Non-pigmented ciliary epithelial cell (primary cell): ENCODE measurements around the gene METRN.
"Not testable (repeated sequence)": the region's sequence is repeated elsewhere in the genome, so short reads cannot be mapped to it uniquely, and the experiment has no call there.

Experiments
- DNase-seq: peaks from one replicate; pipeline ENCODE4 v3.0.0-alpha.2; 2010; ENCODE audit warnings: low read depth

Gene METRN

GRCh38 chr16:691242-691641, 23.7 kb upstream of the METRN start:
- not testable (repeated sequence) for DNase-seq

GRCh38 chr16:692356-693108, 22.4 kb upstream of the METRN start:
- DNase-seq = no peak

GRCh38 chr16:693364-693763, 21.6 kb upstream of the METRN start:
- no peak for DNase-seq

- no peak for DNase-seq
Observed at GRCh38 chr16:693766-694165, 21.2 kb upstream of the METRN start.

DNA sequence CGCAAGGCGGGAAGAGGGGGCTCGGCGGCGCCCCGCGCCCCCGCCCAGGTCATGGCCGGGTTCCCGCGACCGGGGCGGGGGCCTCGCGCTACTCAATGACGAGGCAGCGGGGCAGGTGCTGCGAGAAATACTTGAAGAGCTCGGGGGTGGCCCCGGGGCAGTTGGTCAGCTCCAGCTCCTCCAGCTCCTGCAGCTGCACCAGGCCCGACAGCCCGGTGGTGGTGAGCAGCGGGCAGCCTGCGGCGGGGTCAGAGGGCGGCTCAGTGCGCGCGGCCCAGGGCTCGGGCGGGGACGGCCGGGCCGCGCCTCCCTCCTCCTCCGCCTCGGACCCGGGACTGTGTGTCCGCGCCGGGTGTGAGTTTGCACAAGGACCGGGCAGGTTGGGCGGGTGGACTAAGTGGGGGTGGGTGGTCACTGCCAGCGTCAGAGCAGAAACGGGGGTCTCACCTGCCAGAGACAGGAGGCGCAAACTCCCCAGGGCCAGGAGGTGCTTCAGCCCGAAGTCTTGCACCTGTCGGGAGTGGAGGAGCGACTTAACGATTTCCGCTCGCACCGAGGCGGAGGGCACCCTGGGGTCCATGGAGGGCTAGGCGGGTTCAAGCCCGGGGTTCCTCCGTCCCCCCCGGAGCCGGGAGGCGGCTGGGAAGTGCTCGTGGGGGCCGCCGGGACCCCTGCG, 20.6 kb upstream of the METRN start:
- DNase-seq = no peak

DNA sequence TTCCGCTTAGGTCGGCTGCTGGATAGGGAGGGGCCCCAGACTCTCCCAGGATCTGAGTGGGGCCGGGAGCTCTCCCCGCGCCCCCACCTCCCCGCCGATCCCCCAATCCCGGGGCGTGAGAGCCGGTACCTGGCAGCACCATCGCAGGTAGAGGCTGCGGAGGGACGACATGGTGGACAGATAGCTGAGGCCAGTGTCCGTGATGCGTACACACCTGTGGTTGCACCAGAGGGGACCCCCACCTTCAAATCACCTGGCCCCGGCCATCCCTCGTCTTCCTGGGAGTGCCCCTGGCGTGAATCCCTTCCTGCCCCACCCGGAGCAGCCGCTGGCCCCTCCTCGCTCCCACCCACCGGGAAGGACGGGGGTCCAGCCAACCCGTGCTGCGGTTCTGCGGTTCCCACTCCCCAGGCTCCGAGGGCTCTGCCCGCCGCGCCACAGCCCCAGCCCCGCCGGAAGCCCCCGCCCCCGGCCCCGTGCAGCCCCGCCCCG, 20.0 kb upstream of the METRN start:
- DNase-seq = no peak

DNA sequence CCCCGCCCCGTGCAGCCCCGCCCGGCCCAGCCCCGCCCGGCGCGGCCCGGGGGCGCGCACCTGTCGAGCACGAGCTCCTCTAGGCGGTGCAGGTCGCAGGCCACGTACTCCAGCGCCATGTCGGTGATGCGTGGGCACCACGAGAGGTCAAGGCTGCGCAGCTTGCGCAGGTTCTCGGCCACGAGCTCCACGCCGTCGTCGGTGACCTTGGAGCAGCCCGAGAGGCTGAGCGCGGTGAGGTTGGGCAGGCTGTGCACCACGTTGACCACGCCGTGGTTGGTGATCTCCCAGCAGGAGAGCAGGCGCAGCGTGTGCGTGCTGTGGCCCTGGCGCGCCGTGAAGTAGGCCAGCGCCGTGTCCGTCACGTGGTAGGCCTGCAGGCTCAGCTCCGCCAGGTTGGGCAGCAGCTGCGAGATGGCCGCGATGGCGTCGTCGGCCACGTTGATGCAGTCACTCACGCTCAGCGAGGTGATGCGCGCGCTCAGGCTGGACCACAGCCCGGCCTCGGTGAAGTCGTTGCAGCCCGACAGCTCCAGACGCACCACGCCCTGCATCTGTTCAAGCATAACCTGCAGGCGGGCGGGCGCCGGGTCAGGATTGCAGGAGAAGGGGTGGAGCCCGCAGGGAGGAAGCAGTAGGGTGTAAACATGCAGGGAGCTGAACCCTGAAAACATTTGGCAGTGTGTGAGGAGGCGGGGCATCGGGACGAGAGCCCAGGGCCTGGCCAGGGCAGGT, 19.4 kb upstream of the METRN start:
- DNase-seq = no peak

GRCh38 chr16:698911-699671, 15.8 kb upstream of the METRN start:
- DNase-seq = no peak

DNA sequence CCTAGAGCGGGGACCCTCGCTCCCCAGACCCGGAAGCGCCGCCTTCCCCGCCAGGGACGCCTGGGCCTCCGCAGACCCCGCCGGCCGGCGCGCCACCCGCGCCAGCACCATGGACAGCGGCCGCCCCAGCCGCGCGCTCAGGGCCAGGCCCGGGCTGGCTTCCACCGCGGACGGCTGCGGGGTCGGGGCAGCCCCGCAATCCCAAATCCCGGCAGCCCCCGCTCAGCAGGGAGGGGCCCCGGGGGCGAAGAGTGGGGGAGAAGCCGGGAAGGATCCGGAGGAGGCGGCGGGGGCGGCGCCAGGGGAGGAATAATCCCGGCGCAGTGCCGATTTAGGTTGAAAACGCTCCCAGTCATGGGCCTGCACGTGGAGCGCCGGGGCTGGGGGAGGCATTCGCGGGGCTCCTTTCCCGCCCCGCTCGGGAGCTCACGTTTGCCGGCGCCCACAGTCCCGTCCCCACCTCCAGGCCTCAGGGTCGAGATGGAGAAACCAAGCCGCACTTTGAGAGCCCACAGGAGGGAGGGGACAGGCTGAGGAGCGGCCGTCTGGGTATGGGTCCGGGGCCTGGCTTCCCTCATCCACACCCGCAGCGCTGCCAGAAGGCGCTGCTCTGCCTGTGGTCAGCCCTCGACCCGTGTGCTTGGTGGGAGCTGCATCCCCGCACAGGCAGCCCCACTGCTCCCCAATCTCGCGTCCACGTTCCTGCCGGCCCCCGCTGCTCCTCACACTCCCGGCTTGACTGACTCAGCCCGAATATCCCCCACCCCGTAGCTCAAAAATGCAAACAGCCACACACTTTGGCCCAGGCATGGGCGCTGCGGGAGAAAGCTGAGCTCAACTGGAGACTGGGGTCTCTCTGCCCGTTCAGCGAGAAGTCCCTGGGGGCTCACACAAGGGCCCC, 14.0 kb upstream of the METRN start:
- no peak for DNase-seq

- DNase-seq = no peak
Observed at GRCh38 chr16:702341-702740, 12.6 kb upstream of the METRN start.

DNA sequence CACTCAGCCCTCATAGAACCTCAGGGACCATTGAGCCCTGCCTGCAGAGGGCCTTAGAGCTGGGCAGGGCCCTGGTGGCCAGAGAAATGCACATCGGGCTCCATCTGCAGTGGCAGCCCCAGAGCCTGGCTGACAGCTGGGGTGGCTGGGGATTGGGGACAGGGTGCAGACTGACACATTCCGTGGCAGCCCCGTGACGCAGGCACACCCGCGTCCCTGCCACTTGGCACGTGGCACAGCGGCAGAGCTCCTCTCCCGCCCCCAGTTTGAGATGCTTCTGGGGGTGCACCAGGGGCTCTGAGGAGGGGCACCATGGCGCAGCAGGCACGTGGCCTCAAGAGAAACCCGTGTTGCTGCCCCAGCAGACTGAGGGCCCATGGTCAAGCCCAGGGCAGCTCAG, 11.5 kb upstream of the METRN start:
- DNase-seq = no peak

- DNase-seq = no peak
Observed at GRCh38 chr16:704047-704446, 10.9 kb upstream of the METRN start.

DNA sequence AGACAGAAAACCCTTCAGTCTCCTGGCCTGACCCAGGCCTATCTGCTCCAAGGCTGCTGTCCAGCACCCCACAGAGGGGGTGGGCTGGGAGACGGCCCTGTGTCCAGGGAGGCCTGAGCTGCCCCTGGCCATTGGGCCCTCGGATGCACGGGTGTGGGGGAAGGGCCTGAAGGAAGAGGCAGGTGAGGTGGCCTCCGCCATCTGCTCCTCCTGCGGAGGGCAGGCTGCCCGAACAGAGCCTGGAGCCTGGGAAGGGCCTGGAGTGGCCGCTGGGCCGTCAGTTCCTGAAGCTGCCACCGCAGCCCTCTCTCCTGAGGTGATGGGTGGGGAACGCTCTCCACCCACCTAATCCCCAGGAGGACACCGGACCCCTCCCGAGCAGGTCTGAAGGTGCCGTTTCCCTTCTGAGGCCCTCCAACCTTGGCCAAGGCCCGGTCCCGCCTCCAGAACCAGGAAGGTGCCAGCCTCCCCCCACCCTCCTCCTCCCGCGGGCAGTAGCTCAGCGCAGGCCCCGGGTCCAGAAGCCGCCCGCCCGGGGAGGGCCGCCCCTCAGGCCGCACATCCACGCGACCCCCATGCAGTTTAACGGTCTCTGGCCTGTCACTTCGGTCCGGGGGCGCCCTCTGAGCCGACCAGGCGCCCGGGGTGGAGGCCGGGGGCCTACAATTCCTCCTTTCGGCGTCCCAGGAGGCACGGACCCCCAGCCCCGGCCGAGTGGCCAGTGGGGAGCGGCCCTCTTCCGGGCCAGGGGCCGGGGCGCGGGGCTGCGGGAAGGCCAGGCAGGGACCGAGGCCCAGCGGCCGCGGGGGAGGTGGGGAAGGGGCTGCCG, 10.2 kb upstream of the METRN start:
- no peak for DNase-seq

DNA sequence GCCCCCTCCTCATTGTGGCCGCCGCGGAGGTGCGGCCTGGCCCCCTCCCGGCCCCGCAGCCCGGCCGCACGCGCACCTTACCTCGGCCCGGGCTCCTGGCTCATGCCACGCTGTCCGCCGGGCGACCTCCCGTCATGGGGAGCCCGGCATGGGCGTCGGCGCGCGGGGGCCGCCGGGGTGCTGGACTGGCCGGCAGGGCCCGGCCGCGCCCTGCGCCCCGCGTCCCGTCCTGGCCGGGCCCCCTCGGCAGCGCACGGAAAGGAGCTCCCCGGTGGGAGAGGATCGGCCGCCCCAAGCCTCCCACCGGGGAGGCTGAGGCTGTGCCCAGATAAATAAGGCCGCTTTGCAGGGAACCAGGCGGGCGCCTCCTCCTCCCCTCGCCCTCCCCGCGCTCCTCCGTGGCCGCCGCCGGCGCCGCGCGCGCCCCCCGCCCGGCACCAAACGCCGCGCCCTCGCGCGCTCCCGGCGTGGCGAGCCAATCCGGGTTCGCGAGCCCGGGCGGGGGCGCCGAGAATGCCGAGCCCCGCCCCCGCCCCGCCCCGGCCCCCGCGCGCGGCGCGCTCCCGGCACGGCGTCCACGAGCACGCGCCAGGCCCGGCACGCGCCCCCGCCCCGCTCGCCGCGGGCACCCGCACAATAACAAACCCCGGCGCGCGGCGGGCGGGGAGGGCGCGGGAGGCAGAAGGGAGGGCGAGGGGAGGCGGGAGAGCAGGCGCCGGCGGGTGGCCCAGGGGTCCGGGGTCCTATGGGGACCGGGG, 9.3 kb upstream of the METRN start, which contains the start of gene FBXL16:
FBXL16 (minus strand) TSS at position 371 of the 758 bp plus-strand sequence. CDS start 8,396 bp downstream, outside the sequence.
- DNase-seq = no peak

- DNase-seq = no peak
Observed at GRCh38 chr16:706189-707061, 8.5 kb upstream of the METRN start.

DNA sequence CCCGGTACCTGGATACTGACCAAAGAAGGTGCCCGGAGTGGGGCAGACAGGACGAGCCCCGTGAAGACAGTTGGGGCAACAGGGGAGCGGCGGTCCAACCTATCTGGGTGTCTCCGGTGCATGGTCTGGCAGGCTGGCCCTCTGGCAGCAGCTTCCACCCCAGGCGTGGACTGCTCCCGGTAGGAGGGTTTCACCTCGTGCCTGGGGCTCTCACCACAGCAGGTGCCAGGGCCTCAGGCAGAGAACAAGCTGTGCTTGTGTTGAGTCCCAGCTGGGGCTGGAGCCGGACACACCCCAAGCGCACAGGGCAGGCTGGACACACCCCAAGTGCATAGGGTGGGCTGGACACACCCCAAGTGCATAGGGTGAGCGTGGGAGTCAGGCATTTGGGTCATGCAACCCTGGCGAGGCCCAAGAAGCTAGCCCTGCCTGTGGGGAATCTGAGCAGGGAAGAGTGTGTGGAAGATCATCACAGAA, 7.8 kb upstream of the METRN start:
- no peak for DNase-seq

DNA sequence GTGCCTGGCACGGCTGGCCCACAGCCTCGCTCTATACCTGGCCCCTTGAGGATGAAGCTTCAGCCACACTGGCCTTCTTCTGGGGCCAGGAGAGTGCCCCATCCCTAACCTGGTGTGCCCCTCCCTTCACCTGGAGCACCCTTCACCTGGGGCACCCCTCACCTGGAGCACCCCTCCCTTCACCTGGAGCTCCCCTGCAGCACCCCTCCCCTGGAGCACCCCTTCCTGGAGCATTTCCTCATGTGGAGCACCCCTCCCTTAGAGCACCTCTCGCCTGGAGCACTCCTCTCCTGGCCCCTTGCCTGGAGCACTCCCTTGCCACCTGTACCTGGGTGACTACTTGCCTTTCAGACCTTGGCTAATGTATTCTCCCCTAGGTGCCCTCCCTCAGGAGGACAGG, 6.9 kb upstream of the METRN start:
- no peak for DNase-seq

DNA sequence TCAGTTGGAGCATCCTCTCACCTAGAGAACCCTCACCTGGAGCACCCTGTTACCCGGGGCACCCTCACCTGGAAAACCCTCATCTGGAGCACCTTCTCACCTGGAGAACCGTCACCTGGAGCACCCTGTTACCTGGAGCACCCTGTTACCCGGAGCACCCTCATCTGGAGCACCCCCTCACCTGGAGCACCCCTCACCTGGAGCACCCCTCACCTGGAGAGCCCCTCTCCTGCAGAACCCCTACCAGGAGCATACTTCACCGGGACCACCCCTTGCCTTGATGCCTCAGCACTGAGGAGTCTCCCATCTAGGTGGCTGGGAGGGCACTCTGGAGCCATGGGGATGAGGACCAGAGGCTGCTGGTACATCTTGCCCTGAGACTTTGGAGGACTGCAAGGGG, 6.0 kb upstream of the METRN start:
- no peak for DNase-seq
